Measurements from ENCODE around the gene C16orf78.

- TF ChIP-seq POLR2A (IDR thresholded peaks at IDR 0.05) (no peak), POLR2AphosphoS5 (IDR thresholded peaks at IDR 0.05; ENCODE audit: insufficient read depth in 1 of 2, low read depth in 1 of 2) (no peak), CTCF (IDR thresholded peaks at IDR 0.05) (no peak)
These were observed 51.4 kb downstream of the C16orf78 start for GRCh38 chr16:49424961-49425360.

Measured in vagina (tissue), 2 donors.